ENCODE measurements around the gene SUGT1.

Gene SUGT1

GRCh38 chr13:52738719-52739467 is 86.3 kb downstream of the SUGT1 start:
- DNase-seq, result no peak

- DNase-seq, result no peak
Observed at GRCh38 chr13:52739468-52740071, 86.9 kb downstream of the SUGT1 start, which contains the start of gene CNMD. Gene CNMD, minus strand, starts transcription at chr13:52739820. Its CDS starts 119 bp downstream, at chr13:52739701.

GRCh38 chr13:52743569-52743968 is 90.9 kb downstream of the SUGT1 start:
- no peak for DNase-seq

- no peak for DNase-seq
Observed at GRCh38 chr13:52743988-52744387, 91.4 kb downstream of the SUGT1 start.

GRCh38 chr13:52744842-52745375 is 92.3 kb downstream of the SUGT1 start:
- DNase-seq, result no peak

- no peak for DNase-seq
Observed at GRCh38 chr13:52746141-52746540, 93.5 kb downstream of the SUGT1 start.

- DNase-seq, result no peak
Observed at GRCh38 chr13:52749419-52749818, 96.8 kb downstream of the SUGT1 start.

Data from fibroblast of skin of abdomen (primary cell).